ENCODE data around the gene PTPN3. TPM values are rescaled to one million over a fixed set of nuclear protein-coding genes. Genes with fewer than 3 reads are reported as not detected.

PTPN3 gene
- total RNA-seq, 1 experiment from 2014 or later: 1.1 TPM

DNA sequence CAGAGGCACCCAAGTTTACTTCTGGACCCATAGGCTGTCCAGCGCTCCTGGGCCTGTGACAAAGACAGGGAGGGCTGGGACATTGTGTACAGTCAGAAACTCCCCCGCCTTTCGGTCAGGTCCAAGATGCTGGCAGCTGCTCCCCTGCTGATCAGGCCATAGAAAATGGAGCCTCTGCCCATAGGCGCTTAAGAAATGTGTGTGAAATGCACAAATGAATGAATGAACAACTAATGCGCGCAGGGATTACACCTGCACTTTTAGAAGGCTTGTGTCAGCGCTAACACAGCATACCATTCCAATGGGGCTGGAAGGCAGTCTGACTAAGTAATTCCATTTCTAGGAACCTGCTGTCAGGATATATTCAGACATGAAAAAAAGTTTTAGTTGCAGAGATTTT lies 16.3 kb downstream of the PTPN3 start:
- ChIA-PET POLR2A (ENCODE audit: low non-redundant PET) (no interaction called here), CTCF (no interaction called here)
- Histone ChIP-seq H3K27ac (ENCODE audit: low read depth, low read length, poor library complexity, severe bottlenecking) (no peak overlapping the region), H3K4me3 (ENCODE audit: low read depth, low read length, poor library complexity, severe bottlenecking) (no peak overlapping the region), H3K36me3 (ENCODE audit: insufficient read depth, low read length, poor library complexity, severe bottlenecking) (no peaks in the 10 kb centered on the region), H3K9me3 (ENCODE audit: low read depth, low read length, poor library complexity, severe bottlenecking) (no peaks in the 10 kb centered on the region), H3K27me3 (replicated peaks; ENCODE audit: insufficient read depth, low read depth, low read length, poor library complexity) (peaks cover 3% of the 10 kb centered on the region), H3K4me1 (ENCODE audit: insufficient read depth, low read length, poor library complexity, severe bottlenecking) (no peaks in the 10 kb centered on the region)
- no peak for TF ChIP-seq EZH2 (IDR thresholded peaks at IDR 0.05; ENCODE audit: borderline replicate concordance, low read depth, low read length, poor library complexity, severe bottlenecking)
- TF ChIP-seq, protein P1, sequence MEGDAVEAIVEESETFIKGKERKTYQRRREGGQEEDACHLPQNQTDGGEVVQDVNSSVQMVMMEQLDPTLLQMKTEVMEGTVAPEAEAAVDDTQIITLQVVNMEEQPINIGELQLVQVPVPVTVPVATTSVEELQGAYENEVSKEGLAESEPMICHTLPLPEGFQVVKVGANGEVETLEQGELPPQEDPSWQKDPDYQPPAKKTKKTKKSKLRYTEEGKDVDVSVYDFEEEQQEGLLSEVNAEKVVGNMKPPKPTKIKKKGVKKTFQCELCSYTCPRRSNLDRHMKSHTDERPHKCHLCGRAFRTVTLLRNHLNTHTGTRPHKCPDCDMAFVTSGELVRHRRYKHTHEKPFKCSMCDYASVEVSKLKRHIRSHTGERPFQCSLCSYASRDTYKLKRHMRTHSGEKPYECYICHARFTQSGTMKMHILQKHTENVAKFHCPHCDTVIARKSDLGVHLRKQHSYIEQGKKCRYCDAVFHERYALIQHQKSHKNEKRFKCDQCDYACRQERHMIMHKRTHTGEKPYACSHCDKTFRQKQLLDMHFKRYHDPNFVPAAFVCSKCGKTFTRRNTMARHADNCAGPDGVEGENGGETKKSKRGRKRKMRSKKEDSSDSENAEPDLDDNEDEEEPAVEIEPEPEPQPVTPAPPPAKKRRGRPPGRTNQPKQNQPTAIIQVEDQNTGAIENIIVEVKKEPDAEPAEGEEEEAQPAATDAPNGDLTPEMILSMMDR (conservative IDR thresholded peaks at IDR 0.05; ENCODE audit: low read depth, low read length): no peak
- intact Hi-C loops (cut with micrococcal nuclease; ENCODE audit: unreplicated experiment): no loop called here
- no TSS peak for BruUV-seq (replicated peaks)
- DNase-seq (ENCODE audit: low spot score): no peak

DNA sequence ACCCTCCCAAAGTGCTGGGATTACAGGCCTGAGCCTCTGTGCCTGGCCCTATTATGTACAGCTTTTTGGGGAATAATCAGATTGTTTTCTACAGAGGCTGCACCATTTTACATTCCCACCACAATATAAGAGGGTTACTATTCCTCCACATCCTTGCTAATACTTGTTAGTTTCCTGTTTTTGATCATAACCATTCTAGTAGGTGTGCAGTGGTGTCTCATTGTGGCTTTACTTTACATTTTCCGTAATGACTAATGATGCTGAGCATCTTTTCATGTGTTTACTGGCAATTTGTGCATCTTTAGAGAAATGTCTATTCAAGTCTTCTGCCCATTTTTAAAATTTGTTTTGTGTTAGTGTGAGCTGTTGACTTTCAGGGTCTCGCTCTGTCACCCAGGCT lies 18.3 kb downstream of the PTPN3 start:
- no TSS peak for BruUV-seq (replicated peaks)
- POLR2A ChIA-PET (ENCODE audit: low non-redundant PET): no interaction called here
- TF ChIP-seq, protein P1 (conservative IDR thresholded peaks at IDR 0.05; ENCODE audit: low read depth, low read length): no peak
- no peak for TF ChIP-seq EZH2 (IDR thresholded peaks at IDR 0.05; ENCODE audit: borderline replicate concordance, low read depth, low read length, poor library complexity, severe bottlenecking)
- H3K36me3 ChIP-seq (ENCODE audit: insufficient read depth, low read length, poor library complexity, severe bottlenecking): no peaks in the 10 kb centered on the region
- no peaks in the 10 kb centered on the region for H3K4me1 ChIP-seq (ENCODE audit: insufficient read depth, low read length, poor library complexity, severe bottlenecking)
- CTCF ChIA-PET: no interaction called here
- DNase-seq (ENCODE audit: low spot score): no peak
- no peaks in the 10 kb centered on the region for H3K9me3 ChIP-seq (ENCODE audit: low read depth, low read length, poor library complexity, severe bottlenecking)
- intact Hi-C loops (cut with micrococcal nuclease; ENCODE audit: unreplicated experiment): no loop called here
- peaks cover 3% of the 10 kb centered on the region for H3K27me3 ChIP-seq (replicated peaks; ENCODE audit: insufficient read depth, low read depth, low read length, poor library complexity)
- no peak overlapping the region for H3K4me3 ChIP-seq (ENCODE audit: low read depth, low read length, poor library complexity, severe bottlenecking)
- no peak overlapping the region for H3K27ac ChIP-seq (ENCODE audit: low read depth, low read length, poor library complexity, severe bottlenecking)

DNA sequence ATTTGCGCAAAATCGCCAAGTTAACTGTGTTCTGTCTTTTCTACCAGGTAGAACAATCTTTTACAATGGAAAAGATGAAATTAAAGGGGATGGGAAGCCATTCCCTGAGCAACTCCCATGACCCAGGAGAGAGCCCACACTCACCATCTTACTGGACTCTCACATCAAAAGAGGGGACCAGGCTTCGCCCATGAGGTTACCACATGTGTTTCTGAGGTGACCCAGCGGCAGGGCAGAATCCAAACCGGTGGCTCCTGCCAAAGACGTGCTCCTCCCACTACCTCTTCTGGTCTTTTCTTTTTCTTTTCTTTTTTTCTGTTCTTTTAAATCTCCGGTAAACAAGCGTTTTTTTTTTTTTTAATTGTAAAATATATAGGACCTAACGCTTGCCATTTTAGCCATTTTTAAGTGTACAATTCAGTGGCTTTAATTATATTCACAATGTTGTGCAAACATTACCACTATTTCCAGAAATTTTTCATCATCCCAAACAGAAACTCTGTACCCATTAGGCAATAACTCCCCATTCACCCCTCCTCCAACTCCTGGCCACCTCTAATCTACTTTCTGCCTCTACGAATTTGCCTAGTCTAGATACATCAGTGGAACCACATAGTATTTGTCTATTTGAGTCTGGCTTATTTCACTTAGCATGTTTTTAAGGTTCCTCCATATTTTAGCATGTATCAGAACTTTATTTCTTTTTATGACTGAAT lies 19.3 kb downstream of the PTPN3 start:
- H3K36me3 ChIP-seq (ENCODE audit: insufficient read depth, low read length, poor library complexity, severe bottlenecking): no peaks in the 10 kb centered on the region
- no TSS peak for BruUV-seq (replicated peaks)
- H3K27me3 ChIP-seq (replicated peaks; ENCODE audit: insufficient read depth, low read depth, low read length, poor library complexity): peaks cover 3% of the 10 kb centered on the region
- TF ChIP-seq, protein P1 (conservative IDR thresholded peaks at IDR 0.05; ENCODE audit: low read depth, low read length): no peak
- TF ChIP-seq EZH2 (IDR thresholded peaks at IDR 0.05; ENCODE audit: borderline replicate concordance, low read depth, low read length, poor library complexity, severe bottlenecking): no peak
- intact Hi-C loops (cut with micrococcal nuclease; ENCODE audit: unreplicated experiment): no loop called here
- CTCF ChIA-PET: no interaction called here
- no peak overlapping the region for H3K4me3 ChIP-seq (ENCODE audit: low read depth, low read length, poor library complexity, severe bottlenecking)
- no peak for DNase-seq (ENCODE audit: low spot score)
- no peaks in the 10 kb centered on the region for H3K9me3 ChIP-seq (ENCODE audit: low read depth, low read length, poor library complexity, severe bottlenecking)
- H3K4me1 ChIP-seq (ENCODE audit: insufficient read depth, low read length, poor library complexity, severe bottlenecking): no peaks in the 10 kb centered on the region
- POLR2A ChIA-PET (ENCODE audit: low non-redundant PET): no interaction called here
- H3K27ac ChIP-seq (ENCODE audit: low read depth, low read length, poor library complexity, severe bottlenecking): no peak overlapping the region
